Testis (tissue), 2 donors: ENCODE results near the gene RIBC2.

Source experiments
- POLR2A ChIP-seq: fragments of 450-650 bp; IDR thresholded peaks from one replicate; pipeline ENCODE4 v1.6.1; 2017; ENCODE audit warnings: antibody characterized with exemption, mild to moderate bottlenecking, moderate library complexity
- TF ChIP-seq, protein P1 (sequence below), 3 experiments: fragments of 450-650 bp in 2 of 3; fragments of 200-600 bp in 1 of 3; sonication (generic) in 1 of 3; IDR thresholded peaks; one replicate each; pipeline ENCODE4 v1.5.1; 2016 to 2019; ENCODE audit warnings: antibody characterized with exemption in 3 of 3, mild to moderate bottlenecking in 2 of 3, moderate library complexity in 1 of 3

DNA sequence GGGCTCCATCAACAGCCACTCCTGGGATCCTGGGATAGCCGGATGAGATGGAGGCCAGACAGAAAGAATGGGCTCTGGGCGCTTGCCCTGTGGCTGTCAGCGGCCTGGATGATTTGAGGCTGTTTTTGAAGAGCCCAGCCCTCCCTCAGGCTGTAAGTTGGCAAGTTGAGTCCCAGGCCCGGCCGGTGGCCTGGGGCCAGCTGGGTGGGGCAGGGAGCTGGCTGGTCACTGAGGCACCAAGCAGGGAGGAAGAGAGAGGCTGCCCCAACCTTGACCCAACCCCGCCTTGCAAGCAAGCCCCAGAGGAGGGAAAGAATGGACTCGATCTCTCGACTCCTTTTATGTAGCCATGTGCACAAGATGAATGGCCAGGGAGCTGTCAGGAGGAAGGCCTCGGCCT, 34.9 kb downstream of the RIBC2 start:
- TF ChIP-seq, protein P1, sequence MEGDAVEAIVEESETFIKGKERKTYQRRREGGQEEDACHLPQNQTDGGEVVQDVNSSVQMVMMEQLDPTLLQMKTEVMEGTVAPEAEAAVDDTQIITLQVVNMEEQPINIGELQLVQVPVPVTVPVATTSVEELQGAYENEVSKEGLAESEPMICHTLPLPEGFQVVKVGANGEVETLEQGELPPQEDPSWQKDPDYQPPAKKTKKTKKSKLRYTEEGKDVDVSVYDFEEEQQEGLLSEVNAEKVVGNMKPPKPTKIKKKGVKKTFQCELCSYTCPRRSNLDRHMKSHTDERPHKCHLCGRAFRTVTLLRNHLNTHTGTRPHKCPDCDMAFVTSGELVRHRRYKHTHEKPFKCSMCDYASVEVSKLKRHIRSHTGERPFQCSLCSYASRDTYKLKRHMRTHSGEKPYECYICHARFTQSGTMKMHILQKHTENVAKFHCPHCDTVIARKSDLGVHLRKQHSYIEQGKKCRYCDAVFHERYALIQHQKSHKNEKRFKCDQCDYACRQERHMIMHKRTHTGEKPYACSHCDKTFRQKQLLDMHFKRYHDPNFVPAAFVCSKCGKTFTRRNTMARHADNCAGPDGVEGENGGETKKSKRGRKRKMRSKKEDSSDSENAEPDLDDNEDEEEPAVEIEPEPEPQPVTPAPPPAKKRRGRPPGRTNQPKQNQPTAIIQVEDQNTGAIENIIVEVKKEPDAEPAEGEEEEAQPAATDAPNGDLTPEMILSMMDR (IDR thresholded peaks at IDR 0.05) = no peak
- no peak for TF ChIP-seq POLR2A
